Pancreas (tissue), 10 donors: Measurements from ENCODE around the gene MEGF11. TPM values are rescaled to one million over a fixed set of nuclear protein-coding genes. Genes with fewer than 3 reads are reported as not detected.

Experiments used
- ATAC-seq, 4 donors: fragments of 200-7000 bp; cut with Tn5 transposase; one replicate each; pipeline versions ENCODE4 v1.8.0 to v1.9.1; 2020; ENCODE audit warnings: mild to moderate bottlenecking in 4 of 4, moderate library complexity in 4 of 4
- DNase-seq, 6 donors: peaks; one replicate each; pipeline ENCODE4 v3.0.0-alpha.2; 2020
- FAIRE-seq: peaks from 2 replicates; lab custom pipeline; 2012; peaks lifted over from hg19 to GRCh38; lab: Jason Lieb, UNC
- H3K27ac ChIP-seq, 4 donors: fragments of 200-600 bp; sonication (generic); 1 replicate in 3 of 4; 2 replicates in 1 of 4; pipeline versions ENCODE4 v1.5.0 to v1.8.0; 2020
- H3K27me3 ChIP-seq, 4 donors: fragments of 200-600 bp; one replicate each; pipeline ENCODE4 v1.8.0; 2021
- H3K36me3 ChIP-seq, 3 donors: fragments of 200-600 bp; sonication (generic) in 1 of 3; one replicate each; pipeline versions ENCODE4 v1.5.0 to v1.8.0; 2020 to 2021
- H3K4me1 ChIP-seq, 3 donors: fragments of 200-600 bp; one replicate each; pipeline ENCODE4 v1.8.0; 2021
- H3K4me3 ChIP-seq, 4 donors: fragments of 200-600 bp; sonication (generic) in 2 of 4; one replicate each; pipeline versions ENCODE4 v1.5.0 to v1.8.0; 2020 to 2021
- H3K9me3 ChIP-seq, 4 donors: fragments of 200-600 bp; one replicate each; pipeline ENCODE4 v1.8.0; 2021
- WGBS, 2 donors: extraction: QIAGEN DNeasy Blood & Tissue Kit; methylation state at CpG; one replicate each; pipeline ENCODE4 v1.1.7; 2013; 5-methylcytosine and 5-hydroxymethylcytosine counted together
- intact Hi-C, 3 donors: fragments of 100-400 bp; cut with DNase I; formaldehyde crosslinking; loops; one replicate each; pipeline versions ENCODE4 v1.11.1 to v1.14.2; 2022
- polyA plus RNA-seq, 2 donors: library from polyadenylated mRNA; stranded (reverse); fragments of 200-250 nt; gene quantifications; one replicate each; pipeline ENCODE4 v1.2.3, GENCODE V29; 2013
- total RNA-seq, 6 donors: library from RNA; stranded (reverse); fragmentation: NEBNext Ultra II Directional in 4 of 6; extraction: Animal tissue kit (Norgen Biotek cat#: 25700) in 4 of 6; gene quantifications; one replicate each; pipeline versions ENCODE4 v1.2.1 to v1.2.4, GENCODE V29; 2021 to 2023
- TF ChIP-seq, protein P1 (sequence below), 4 donors: fragments of 200-600 bp; sonication (generic) in 3 of 4; IDR thresholded peaks; one replicate each; pipeline versions ENCODE4 v1.5.0 to v1.8.0; 2021; ENCODE audit warnings: antibody characterized with exemption in 4 of 4
- donor health status: healthy with polysubstance abuse.
- donor health status: DM: no; HTN: no; CAD: no; lungs with moderate emphysema.
- donor health status: DM: no; HTN: no; CAD: no.
- donor health status: control.
- donor health status: control.
- donor health status: Bipolar disorder and iron deficiency.
- donor health status: DM: yes; HTN: yes; CAD: no.
- donor health status: DM: no; HTN: no; CAD: no.
- donor health status: DM: no; HTN: no; CAD: no.
- donor health status: DM: yes; HTN: yes; CAD: no.

The MEGF11 gene
- total and polyA plus RNA-seq, 8 donors = 0.19 to 0.87 (median 0.37) TPM

DNA sequence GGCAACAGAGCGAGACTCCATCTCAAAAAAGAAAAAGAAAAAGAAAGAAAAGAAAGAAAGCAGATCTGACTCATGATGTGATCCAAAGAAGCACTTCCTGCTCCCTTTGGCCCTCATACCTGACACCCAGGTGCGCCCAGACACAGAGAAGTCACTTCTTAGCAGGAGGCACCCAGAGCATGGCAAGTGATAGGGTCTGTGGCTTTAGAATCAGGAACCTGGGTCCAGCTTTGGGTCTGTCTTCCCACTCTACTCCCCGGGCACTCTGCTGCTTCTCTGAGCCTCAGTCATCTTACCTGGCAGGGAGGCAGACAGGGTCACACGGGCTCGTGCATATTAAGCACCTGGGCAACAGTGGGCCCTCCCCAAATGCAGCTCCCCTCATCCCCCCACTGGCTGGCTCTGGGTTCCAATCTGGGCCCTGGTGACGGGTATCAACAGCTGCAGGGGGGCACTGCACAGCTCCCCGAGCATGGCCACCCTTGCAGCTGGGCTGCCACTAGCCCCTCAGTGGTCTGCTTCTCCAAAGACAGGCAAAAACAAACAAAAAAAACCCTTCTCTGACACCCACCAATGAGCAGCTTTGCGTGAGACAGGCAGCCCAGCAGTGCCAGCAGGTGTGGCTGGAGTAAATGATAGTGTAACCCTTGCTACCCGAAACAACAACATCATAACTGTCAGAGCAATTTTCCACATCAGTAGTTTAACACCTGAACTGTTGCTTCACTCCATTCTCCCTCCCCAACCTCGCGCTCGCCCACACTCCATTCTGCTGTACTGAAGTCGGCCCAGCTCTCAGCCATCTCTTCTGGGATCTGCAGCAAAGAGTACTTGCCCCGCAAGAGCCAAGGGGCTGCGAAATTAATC is 99.8 kb downstream of the MEGF11 start:
- intact Hi-C loops = no loop called here
- WGBS, 2 donors = 85 to 88% methylated on average over 15 of the region's 15 CpGs
- Histone ChIP-seq H3K4me1 (no peaks in the 10 kb centered on the region), H3K9me3 (no peaks in the 10 kb centered on the region), H3K4me3 (no peak overlapping the region), H3K36me3 (no peaks in the 10 kb centered on the region), H3K27ac (no peak overlapping the region), H3K27me3 (no peaks in the 10 kb centered on the region)
- FAIRE-seq = no peak
- DNase-seq = no peak
- ATAC-seq = peak in 2 of 4 donors; percentile 65 to 72
- TF ChIP-seq, protein P1, sequence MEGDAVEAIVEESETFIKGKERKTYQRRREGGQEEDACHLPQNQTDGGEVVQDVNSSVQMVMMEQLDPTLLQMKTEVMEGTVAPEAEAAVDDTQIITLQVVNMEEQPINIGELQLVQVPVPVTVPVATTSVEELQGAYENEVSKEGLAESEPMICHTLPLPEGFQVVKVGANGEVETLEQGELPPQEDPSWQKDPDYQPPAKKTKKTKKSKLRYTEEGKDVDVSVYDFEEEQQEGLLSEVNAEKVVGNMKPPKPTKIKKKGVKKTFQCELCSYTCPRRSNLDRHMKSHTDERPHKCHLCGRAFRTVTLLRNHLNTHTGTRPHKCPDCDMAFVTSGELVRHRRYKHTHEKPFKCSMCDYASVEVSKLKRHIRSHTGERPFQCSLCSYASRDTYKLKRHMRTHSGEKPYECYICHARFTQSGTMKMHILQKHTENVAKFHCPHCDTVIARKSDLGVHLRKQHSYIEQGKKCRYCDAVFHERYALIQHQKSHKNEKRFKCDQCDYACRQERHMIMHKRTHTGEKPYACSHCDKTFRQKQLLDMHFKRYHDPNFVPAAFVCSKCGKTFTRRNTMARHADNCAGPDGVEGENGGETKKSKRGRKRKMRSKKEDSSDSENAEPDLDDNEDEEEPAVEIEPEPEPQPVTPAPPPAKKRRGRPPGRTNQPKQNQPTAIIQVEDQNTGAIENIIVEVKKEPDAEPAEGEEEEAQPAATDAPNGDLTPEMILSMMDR (IDR thresholded peaks at IDR 0.05) = no peak

DNA sequence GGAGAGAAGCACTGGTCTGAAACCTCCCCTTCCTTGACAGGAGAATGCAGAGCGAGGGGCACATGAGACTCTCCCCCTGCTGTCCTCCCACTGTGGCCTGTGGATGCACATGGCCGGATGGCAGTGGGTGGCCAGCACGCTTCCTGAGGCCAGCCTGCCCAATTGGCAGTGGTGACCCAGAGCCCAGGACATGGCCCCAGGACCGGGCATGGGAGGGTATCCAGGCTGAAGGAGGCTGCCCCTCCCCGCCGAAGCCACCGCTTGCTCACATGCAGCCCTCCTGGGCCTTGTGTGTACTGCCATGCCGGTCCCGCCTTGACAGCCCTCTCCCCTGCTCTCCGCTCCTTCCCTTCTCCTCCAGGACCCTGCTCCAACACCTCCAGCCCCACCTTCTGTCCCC is 100.9 kb downstream of the MEGF11 start:
- no peak overlapping the region for H3K4me3 ChIP-seq
- 89 to 95% methylated on average over 10 of the region's 10 CpGs for WGBS, 2 donors
- TF ChIP-seq, protein P1 (IDR thresholded peaks at IDR 0.05) = no peak

DNA sequence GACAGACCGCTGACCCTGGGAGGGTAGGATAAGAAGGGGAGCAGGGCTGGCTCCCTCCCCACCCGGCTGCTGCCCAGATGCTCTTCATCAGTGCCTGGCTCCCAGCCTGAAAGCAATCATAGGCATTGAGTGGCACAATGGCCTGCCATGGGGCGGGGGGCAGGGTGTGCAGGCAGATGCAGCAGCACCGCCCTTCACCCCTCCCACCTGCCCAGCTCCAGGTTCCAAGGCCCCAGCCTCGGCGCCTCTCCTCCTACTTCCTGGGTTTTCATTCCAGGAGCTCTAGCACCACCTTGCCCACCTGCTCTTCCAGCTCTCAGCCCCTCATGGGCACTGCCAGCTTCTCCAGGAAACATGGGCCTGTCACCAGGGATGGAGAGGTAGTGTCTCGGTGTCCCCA is 101.7 kb downstream of the MEGF11 start:
- 47 to 51% methylated on average over 7 of the region's 7 CpGs for WGBS, 2 donors
- intact Hi-C loops = no loop called here
- no peak overlapping the region for H3K27ac ChIP-seq
- peak in 3 of 6 donors; percentile 35 to 51 (median 51) for DNase-seq
- peak in 2 of 4 donors; percentile 24 to 64 for ATAC-seq
- peaks cover 4 to 14% (median 4%) of the 10 kb centered on the region in 3 donors for H3K4me1 ChIP-seq
- H3K4me3 ChIP-seq = no peak overlapping the region
- no peaks in the 10 kb centered on the region for H3K27me3 ChIP-seq
- TF ChIP-seq, protein P1 (IDR thresholded peaks at IDR 0.05) = no peak
- no peaks in the 10 kb centered on the region for H3K36me3 ChIP-seq
- FAIRE-seq = no peak
- H3K9me3 ChIP-seq = no peaks in the 10 kb centered on the region

More for the DNA sequence above, 100.9 kb downstream of the MEGF11 start:
- DNase-seq (no peak), FAIRE-seq (no peak), ATAC-seq (no peak)
- no peak overlapping the region for H3K27ac ChIP-seq
- no peaks in the 10 kb centered on the region for H3K36me3 ChIP-seq
- H3K27me3 ChIP-seq = no peaks in the 10 kb centered on the region
- peaks cover 0 to 11% (median 4%) of the 10 kb centered on the region in 3 donors for H3K4me1 ChIP-seq
- H3K9me3 ChIP-seq = no peaks in the 10 kb centered on the region
- intact Hi-C loops = no loop called here

DNA sequence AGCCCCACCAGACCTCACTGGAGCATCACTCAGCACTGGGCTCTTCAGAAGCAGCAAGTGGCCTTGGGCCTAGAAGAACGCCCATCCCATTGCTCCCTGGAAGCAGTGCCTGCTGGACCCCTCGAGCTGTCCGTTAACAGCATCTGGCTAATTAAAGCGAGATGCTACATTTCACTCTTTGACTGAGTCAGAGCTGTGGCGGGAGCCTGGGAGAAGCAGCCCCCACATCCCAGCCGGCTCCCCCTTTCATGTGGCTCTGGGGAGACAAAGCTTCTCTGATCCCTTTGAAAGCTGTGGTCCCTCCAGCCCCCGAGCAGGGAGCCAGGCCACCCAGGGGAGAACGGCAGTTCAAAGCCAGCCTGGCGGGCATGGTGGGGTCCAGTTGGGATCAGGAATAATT is 103.7 kb downstream of the MEGF11 start:
- 87 to 90% methylated on average over 9 of the region's 9 CpGs for WGBS, 2 donors
- H3K27me3 ChIP-seq = no peaks in the 10 kb centered on the region
- H3K4me1 ChIP-seq = peaks cover 4 to 19% (median 4%) of the 10 kb centered on the region in 3 donors
- no peak for ATAC-seq
- H3K36me3 ChIP-seq = no peaks in the 10 kb centered on the region
- no peak for DNase-seq
- H3K9me3 ChIP-seq = no peaks in the 10 kb centered on the region
- H3K4me3 ChIP-seq = no peak overlapping the region
- TF ChIP-seq, protein P1 (IDR thresholded peaks at IDR 0.05) = no peak
- no peak for FAIRE-seq
- intact Hi-C loops = no loop called here
- H3K27ac ChIP-seq = no peak overlapping the region

DNA sequence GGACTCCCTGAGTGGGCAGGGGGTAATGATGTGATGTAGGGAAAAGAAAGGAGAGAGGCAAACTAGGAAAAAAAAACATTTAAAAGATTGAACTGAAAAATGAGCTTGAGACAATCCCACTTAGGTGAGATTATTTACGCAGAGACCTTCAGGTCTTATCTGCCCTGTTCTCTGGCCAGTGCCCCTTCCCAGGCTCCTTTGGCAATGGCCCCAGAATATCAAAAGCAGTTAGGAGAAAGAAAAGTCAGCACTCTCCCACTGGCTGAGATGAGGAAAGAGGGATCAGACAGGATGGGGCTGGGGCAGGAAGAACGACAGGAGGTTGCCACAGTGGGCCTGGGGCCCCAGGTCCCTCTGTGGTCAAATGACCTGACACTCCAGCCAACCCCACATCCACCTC is 105.4 kb downstream of the MEGF11 start:
- ATAC-seq = peak in 3 of 4 donors; percentile 30 to 75 (median 49)
- DNase-seq = peak in 2 of 6 donors; percentile 26 to 50
- Histone ChIP-seq H3K4me3 (no peak overlapping the region), H3K27me3 (no peaks in the 10 kb centered on the region), H3K4me1 (peaks cover 4 to 19% (median 4%) of the 10 kb centered on the region in 3 donors), H3K27ac (peak overlapping the region in 1 of 4 donors; percentile 19), H3K36me3 (no peaks in the 10 kb centered on the region), H3K9me3 (no peaks in the 10 kb centered on the region)
- WGBS, 2 donors = 17% methylated on average over 2 of the region's 2 CpGs
- TF ChIP-seq, protein P1 (IDR thresholded peaks at IDR 0.05) = no peak
- intact Hi-C loops = no loop called here
- FAIRE-seq = no peak
